ENCODE measurements around the gene TMC4.
A peak's percentile ranks its signal among the peaks of the same experiment; 100 is the strongest.
"Not testable (repeated sequence)": the region's sequence is repeated elsewhere in the genome, so short reads cannot be mapped to it uniquely, and the experiment has no call there.

The TMC4 gene

GRCh38 chr19:54180691-54181091, 7.7 kb upstream of the TMC4 start:
- Mint-ChIP-seq H3K36me3 (ENCODE audit: low read depth) (peaks cover 82% of the 10 kb centered on the region), H3K4me3 (no peak overlapping the region), H3K4me1 (ENCODE audit: low read depth) (peaks cover 31% of the 10 kb centered on the region), H3K9me3 (no peaks in the 10 kb centered on the region), H3K27me3 (no peaks in the 10 kb centered on the region), H3K27ac (peak overlapping the region; percentile 51)
- intact Hi-C loops (cut with micrococcal nuclease): no loop called here

- H3K4me1 Mint-ChIP-seq (ENCODE audit: low read depth): peaks cover 38% of the 10 kb centered on the region
- peaks cover 82% of the 10 kb centered on the region for H3K36me3 Mint-ChIP-seq (ENCODE audit: low read depth)
- no peak overlapping the region for H3K4me3 Mint-ChIP-seq
- no peaks in the 10 kb centered on the region for H3K27me3 Mint-ChIP-seq
- no peaks in the 10 kb centered on the region for H3K9me3 Mint-ChIP-seq
- no peak overlapping the region for H3K27ac Mint-ChIP-seq
- intact Hi-C loops (cut with micrococcal nuclease): no loop called here
These were observed 7.0 kb upstream of the TMC4 start for GRCh38 chr19:54179921-54180461.

- no peaks in the 10 kb centered on the region for H3K9me3 Mint-ChIP-seq
- peaks cover 44% of the 10 kb centered on the region for H3K4me1 Mint-ChIP-seq (ENCODE audit: low read depth)
- no peak overlapping the region for H3K4me3 Mint-ChIP-seq
- intact Hi-C loops (cut with micrococcal nuclease): no loop called here
- no peak overlapping the region for H3K27ac Mint-ChIP-seq
- no peaks in the 10 kb centered on the region for H3K27me3 Mint-ChIP-seq
- H3K36me3 Mint-ChIP-seq (ENCODE audit: low read depth): peaks cover 87% of the 10 kb centered on the region
These were observed 6.4 kb upstream of the TMC4 start for GRCh38 chr19:54179262-54179852.

GRCh38 chr19:54178581-54179261, 5.8 kb upstream of the TMC4 start:
- H3K4me3 Mint-ChIP-seq: no peak overlapping the region
- H3K27ac Mint-ChIP-seq: no peak overlapping the region
- peaks cover 82% of the 10 kb centered on the region for H3K36me3 Mint-ChIP-seq (ENCODE audit: low read depth)
- intact Hi-C loops (cut with micrococcal nuclease): no loop called here
- H3K4me1 Mint-ChIP-seq (ENCODE audit: low read depth): peaks cover 43% of the 10 kb centered on the region
- no peaks in the 10 kb centered on the region for H3K9me3 Mint-ChIP-seq
- no peaks in the 10 kb centered on the region for H3K27me3 Mint-ChIP-seq

- peaks cover 42% of the 10 kb centered on the region for H3K36me3 Mint-ChIP-seq (ENCODE audit: low read depth)
- intact Hi-C loops (cut with micrococcal nuclease): no loop called here
- H3K4me3 Mint-ChIP-seq: no peak overlapping the region
- peaks cover 2% of the 10 kb centered on the region for H3K27me3 Mint-ChIP-seq
- H3K4me1 Mint-ChIP-seq (ENCODE audit: low read depth): peaks cover 54% of the 10 kb centered on the region
- H3K9me3 Mint-ChIP-seq: no peaks in the 10 kb centered on the region
- peak overlapping the region; percentile 69 for H3K27ac Mint-ChIP-seq
These were observed 1.2 kb upstream of the TMC4 start for GRCh38 chr19:54173951-54174834.

GRCh38 chr19:54173359-54173699, 369 bp upstream of the TMC4 start:
- Mint-ChIP-seq H3K27ac (peak overlapping the region; percentile 72), H3K4me3 (no peak overlapping the region), H3K36me3 (ENCODE audit: low read depth) (peaks cover 34% of the 10 kb centered on the region), H3K27me3 (peaks cover 2% of the 10 kb centered on the region), H3K9me3 (no peaks in the 10 kb centered on the region), H3K4me1 (ENCODE audit: low read depth) (peaks cover 49% of the 10 kb centered on the region)
- intact Hi-C loops (cut with micrococcal nuclease): no loop called here

GRCh38 chr19:54171736-54172431, 1.1 kb downstream of the TMC4 start:
- H3K27me3 Mint-ChIP-seq; intact Hi-C loops (cut with micrococcal nuclease); H3K9me3 Mint-ChIP-seq; H3K4me3 Mint-ChIP-seq: not testable (repeated sequence)
- H3K4me1 Mint-ChIP-seq (ENCODE audit: low read depth): peaks cover 50% of the 10 kb centered on the region
- peaks cover 26% of the 10 kb centered on the region for H3K36me3 Mint-ChIP-seq (ENCODE audit: low read depth)
- peak overlapping the region; percentile 18 for H3K27ac Mint-ChIP-seq

- intact Hi-C loops (cut with micrococcal nuclease): loop anchor here (2.0 kb wide), 2 partner anchors 62 to 98 kb away; no protein-coding TSS in a partner anchor
These were observed 3.7 kb downstream of the TMC4 start for GRCh38 chr19:54169149-54169740.

GRCh38 chr19:54168174-54168917, 4.6 kb downstream of the TMC4 start:
- peaks cover 25% of the 10 kb centered on the region for H3K27me3 Mint-ChIP-seq
- H3K4me3 Mint-ChIP-seq: peak overlapping the region; percentile 10
- H3K4me1 Mint-ChIP-seq (ENCODE audit: low read depth): peaks cover 50% of the 10 kb centered on the region
- H3K36me3 Mint-ChIP-seq (ENCODE audit: low read depth): no peaks in the 10 kb centered on the region
- intact Hi-C loops (cut with micrococcal nuclease): loop anchor here (2.0 kb wide), 2 partner anchors 62 to 98 kb away; no protein-coding TSS in a partner anchor
- peak overlapping the region; percentile 52 for H3K27ac Mint-ChIP-seq
- no peaks in the 10 kb centered on the region for H3K9me3 Mint-ChIP-seq

More at GRCh38 chr19:54169149-54169740, 3.7 kb downstream of the TMC4 start:
- H3K9me3 Mint-ChIP-seq: no peaks in the 10 kb centered on the region
- peaks cover 22% of the 10 kb centered on the region for H3K27me3 Mint-ChIP-seq
- peaks cover under 1% of the 10 kb centered on the region for H3K36me3 Mint-ChIP-seq (ENCODE audit: low read depth)
- H3K4me3 Mint-ChIP-seq: no peak overlapping the region
- H3K27ac Mint-ChIP-seq: no peak overlapping the region
- H3K4me1 Mint-ChIP-seq (ENCODE audit: low read depth): peaks cover 49% of the 10 kb centered on the region

GRCh38 chr19:54165222-54165621, 7.7 kb downstream of the TMC4 start:
- Mint-ChIP-seq H3K27ac (peak overlapping the region; percentile 26), H3K4me1 (ENCODE audit: low read depth) (peaks cover 60% of the 10 kb centered on the region), H3K4me3 (no peak overlapping the region), H3K9me3 (no peaks in the 10 kb centered on the region), H3K36me3 (ENCODE audit: low read depth) (peaks cover 10% of the 10 kb centered on the region), H3K27me3 (peaks cover 25% of the 10 kb centered on the region)
- intact Hi-C loops (cut with micrococcal nuclease): no loop called here

GRCh38 chr19:54164369-54165068, 8.4 kb downstream of the TMC4 start:
- Mint-ChIP-seq H3K27me3 (peaks cover 25% of the 10 kb centered on the region), H3K4me1 (ENCODE audit: low read depth) (peaks cover 63% of the 10 kb centered on the region), H3K4me3 (peak overlapping the region; percentile 76), H3K27ac (peak overlapping the region; percentile 81), H3K9me3 (no peaks in the 10 kb centered on the region), H3K36me3 (ENCODE audit: low read depth) (peaks cover 13% of the 10 kb centered on the region)
- intact Hi-C loops (cut with micrococcal nuclease): no loop called here

GRCh38 chr19:54162884-54163283, 10.1 kb downstream of the TMC4 start:
- H3K4me1 Mint-ChIP-seq (ENCODE audit: low read depth): peaks cover 70% of the 10 kb centered on the region
- peak overlapping the region; percentile 90 for H3K4me3 Mint-ChIP-seq
- peaks cover 25% of the 10 kb centered on the region for H3K27me3 Mint-ChIP-seq
- H3K36me3 Mint-ChIP-seq (ENCODE audit: low read depth): peaks cover 28% of the 10 kb centered on the region
- H3K27ac Mint-ChIP-seq: peak overlapping the region; percentile 98
- intact Hi-C loops (cut with micrococcal nuclease): no loop called here
- H3K9me3 Mint-ChIP-seq: no peaks in the 10 kb centered on the region

Measured in dendritic cell treated with granulocyte-macrophage colony-stimulating factor and Interleukin-4, amounts not matched to agents 40 ng/mL and 50 ng/mL, for 4 days (primary cell).